MM.1S (cell line): ENCODE measurements around the gene SLC7A1.

ENCODE experiments used
- DNase-seq: peaks from one replicate; pipeline ENCODE4 v3.0.0-alpha.2; 2015
- H2AFZ ChIP-seq: fragments of 300-600 bp; sonication (generic); 2 replicates; pipeline ENCODE4 v1.6.0; 2016; ENCODE audit warnings: antibody characterized with exemption, low read length
- H3F3A ChIP-seq: fragments of 300-600 bp; sonication (generic); 2 replicates; pipeline ENCODE4 v1.6.1; 2016; ENCODE audit warnings: mild to moderate bottlenecking, antibody characterized with exemption, low read length, moderate library complexity, mixed read lengths; ENCODE audit not compliant: insufficient read depth
- H3K27ac ChIP-seq: fragments of 300-600 bp; sonication (generic); 2 replicates; pipeline ENCODE4 v1.5.1; 2016; ENCODE audit warnings: mild to moderate bottlenecking, low read length
- H3K27me3 ChIP-seq: fragments of 300-600 bp; sonication (generic); replicated peaks from 2 replicates; pipeline ENCODE4 v1.6.0; 2016; ENCODE audit warnings: low read length; ENCODE audit not compliant: insufficient read depth
- H3K36me3 ChIP-seq: fragments of 300-600 bp; sonication (generic); replicated peaks from 2 replicates; pipeline ENCODE4 v1.6.1; 2016; ENCODE audit warnings: mild to moderate bottlenecking, low read length, mixed read lengths; ENCODE audit not compliant: insufficient read depth
- H3K4me1 ChIP-seq: fragments of 300-600 bp; sonication (generic); 2 replicates; pipeline ENCODE4 v1.6.1; 2016; ENCODE audit warnings: low read length, mixed read lengths
- H3K4me2 ChIP-seq: fragments of 300-600 bp; sonication (generic); 2 replicates; pipeline ENCODE4 v1.6.0; 2016; ENCODE audit warnings: low read depth, low read length
- H3K4me3 ChIP-seq: fragments of 300-600 bp; sonication (generic); 2 replicates; pipeline ENCODE4 v1.5.1; 2016; ENCODE audit warnings: low read length, mixed read lengths
- H3K79me2 ChIP-seq: fragments of 300-600 bp; sonication (generic); 2 replicates; pipeline ENCODE4 v1.6.1; 2016; ENCODE audit warnings: mixed run types, low read length, mixed read lengths
- H3K9ac ChIP-seq: fragments of 300-600 bp; sonication (generic); 2 replicates; pipeline ENCODE4 v1.6.1; 2016; ENCODE audit warnings: low read length, mixed read lengths
- H3K9me2 ChIP-seq: fragments of 300-600 bp; sonication (generic); replicated peaks from 2 replicates; pipeline ENCODE4 v1.6.1; 2016; ENCODE audit warnings: mild to moderate bottlenecking, low read length, mixed read lengths; ENCODE audit not compliant: insufficient read depth
- H3K9me3 ChIP-seq: fragments of 300-600 bp; sonication (generic); replicated peaks from 2 replicates; pipeline ENCODE4 v1.6.1; 2016; ENCODE audit warnings: mild to moderate bottlenecking, low read length, mixed read lengths; ENCODE audit not compliant: insufficient read depth
- H4K20me1 ChIP-seq: fragments of 300-600 bp; sonication (generic); 2 replicates; pipeline ENCODE4 v1.6.1; 2016; ENCODE audit warnings: mild to moderate bottlenecking, low read length, moderate library complexity, mixed read lengths; ENCODE audit not compliant: insufficient read depth
- EZH2 ChIP-seq: fragments of 300-600 bp; sonication (generic); optimal IDR thresholded peaks from 2 replicates; pipeline ENCODE3; 2017; ENCODE audit warnings: low read depth, mild to moderate bottlenecking, antibody characterized with exemption, low read length, mixed read lengths
- EZH2phosphoT487 ChIP-seq: fragments of 300-600 bp; sonication (generic); IDR thresholded peaks from 2 replicates; pipeline ENCODE4 v1.6.1; 2018; ENCODE audit warnings: antibody characterized with exemption, low read length
- TF ChIP-seq, protein P1 (sequence below): fragments of 300-600 bp; sonication (generic); IDR thresholded peaks from 2 replicates; pipeline ENCODE4 v1.5.1; 2016; ENCODE audit warnings: antibody characterized with exemption, low read length, mixed read lengths

The SLC7A1 gene

DNA sequence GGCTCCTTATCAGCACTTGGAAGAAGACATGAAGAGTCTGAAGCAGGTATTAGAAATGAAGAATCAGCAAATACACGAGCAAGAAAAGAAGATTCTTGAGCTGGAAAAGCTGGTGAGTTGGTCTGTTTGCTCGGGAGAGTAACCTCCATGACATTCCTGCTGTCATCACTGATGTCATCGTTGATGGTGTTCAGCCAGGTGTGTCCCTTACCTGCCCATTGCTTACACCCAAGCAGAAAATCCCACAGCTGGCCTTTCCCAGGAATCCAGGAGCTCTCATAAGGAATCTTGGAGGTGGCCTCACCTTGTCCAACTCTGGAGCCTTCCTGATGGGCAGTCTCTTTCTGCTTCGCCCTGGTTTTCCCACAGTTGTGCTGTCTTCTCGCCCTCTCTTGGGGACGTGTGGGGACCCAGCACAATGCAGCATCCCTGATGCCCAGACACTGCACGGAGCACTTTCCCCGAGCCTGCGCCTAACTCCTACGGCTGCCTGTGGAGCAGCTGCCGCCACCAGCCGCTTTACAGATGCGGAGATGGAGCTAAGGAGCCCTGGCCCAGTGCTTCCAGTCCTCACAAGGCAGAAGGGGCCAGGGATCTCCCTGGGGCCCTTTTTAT, 97.0 kb downstream of the SLC7A1 start:
- DNase-seq: no peak
- no peaks in the 10 kb centered on the region for H3K27me3 ChIP-seq
- H4K20me1 ChIP-seq: no peaks in the 10 kb centered on the region
- no peaks in the 10 kb centered on the region for H3K79me2 ChIP-seq
- no peak overlapping the region for H3K4me3 ChIP-seq
- H3K4me1 ChIP-seq: no peaks in the 10 kb centered on the region
- no peaks in the 10 kb centered on the region for H3K36me3 ChIP-seq
- H3F3A ChIP-seq: no peaks in the 10 kb centered on the region
- TF ChIP-seq EZH2 (no peak), EZH2phosphoT487 (no peak)
- TF ChIP-seq, protein P1, sequence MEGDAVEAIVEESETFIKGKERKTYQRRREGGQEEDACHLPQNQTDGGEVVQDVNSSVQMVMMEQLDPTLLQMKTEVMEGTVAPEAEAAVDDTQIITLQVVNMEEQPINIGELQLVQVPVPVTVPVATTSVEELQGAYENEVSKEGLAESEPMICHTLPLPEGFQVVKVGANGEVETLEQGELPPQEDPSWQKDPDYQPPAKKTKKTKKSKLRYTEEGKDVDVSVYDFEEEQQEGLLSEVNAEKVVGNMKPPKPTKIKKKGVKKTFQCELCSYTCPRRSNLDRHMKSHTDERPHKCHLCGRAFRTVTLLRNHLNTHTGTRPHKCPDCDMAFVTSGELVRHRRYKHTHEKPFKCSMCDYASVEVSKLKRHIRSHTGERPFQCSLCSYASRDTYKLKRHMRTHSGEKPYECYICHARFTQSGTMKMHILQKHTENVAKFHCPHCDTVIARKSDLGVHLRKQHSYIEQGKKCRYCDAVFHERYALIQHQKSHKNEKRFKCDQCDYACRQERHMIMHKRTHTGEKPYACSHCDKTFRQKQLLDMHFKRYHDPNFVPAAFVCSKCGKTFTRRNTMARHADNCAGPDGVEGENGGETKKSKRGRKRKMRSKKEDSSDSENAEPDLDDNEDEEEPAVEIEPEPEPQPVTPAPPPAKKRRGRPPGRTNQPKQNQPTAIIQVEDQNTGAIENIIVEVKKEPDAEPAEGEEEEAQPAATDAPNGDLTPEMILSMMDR: no peak
- no peak overlapping the region for H3K4me2 ChIP-seq
- no peaks in the 10 kb centered on the region for H3K9me3 ChIP-seq
- no peak overlapping the region for H2AFZ ChIP-seq
- H3K9me2 ChIP-seq: no peaks in the 10 kb centered on the region
- H3K9ac ChIP-seq: no peak overlapping the region
- no peak overlapping the region for H3K27ac ChIP-seq

DNA sequence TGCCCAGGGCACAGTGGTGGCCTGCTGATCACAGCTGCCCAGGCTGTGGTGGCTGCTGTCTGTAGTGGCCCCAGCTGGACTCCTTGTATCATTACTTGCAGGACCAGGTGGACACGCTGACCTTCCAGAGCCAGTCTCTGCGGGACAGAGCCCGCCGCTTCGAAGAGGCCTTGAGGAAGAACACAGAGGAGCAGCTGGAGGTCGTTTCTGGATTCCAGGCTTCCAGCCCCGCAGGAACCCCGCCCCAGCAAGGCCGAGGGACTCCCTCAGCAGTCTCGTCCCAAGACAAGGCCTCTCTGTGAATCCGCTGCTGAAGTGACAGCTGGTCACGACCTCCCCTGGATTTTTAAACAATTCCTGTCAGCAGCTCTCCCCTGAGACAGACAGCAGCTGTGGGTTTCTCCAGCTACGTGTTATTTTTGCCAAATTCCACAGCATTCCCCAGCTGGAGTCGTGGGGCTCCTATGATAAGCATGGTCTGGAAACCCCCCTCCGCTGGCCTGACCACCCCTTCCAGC, 98.3 kb downstream of the SLC7A1 start:
- TF ChIP-seq, protein P1: no peak
- TF ChIP-seq EZH2phosphoT487: no peak
- no peak for TF ChIP-seq EZH2
- Histone ChIP-seq H3K4me1 (no peaks in the 10 kb centered on the region), H4K20me1 (no peaks in the 10 kb centered on the region), H3K4me2 (no peak overlapping the region), H3K27ac (no peak overlapping the region), H3F3A (no peaks in the 10 kb centered on the region), H3K9me3 (no peaks in the 10 kb centered on the region), H2AFZ (no peak overlapping the region), H3K9ac (no peak overlapping the region), H3K36me3 (no peaks in the 10 kb centered on the region), H3K79me2 (no peaks in the 10 kb centered on the region), H3K27me3 (no peaks in the 10 kb centered on the region), H3K4me3 (no peak overlapping the region), H3K9me2 (no peaks in the 10 kb centered on the region)
- DNase-seq: no peak

GRCh38 chr13:29496241-29496712, 99.2 kb downstream of the SLC7A1 start:
- Histone ChIP-seq H2AFZ (no peak overlapping the region), H3K4me3 (no peak overlapping the region), H3K9ac (no peak overlapping the region), H3K79me2 (no peaks in the 10 kb centered on the region), H3K4me2 (no peak overlapping the region), H3K4me1 (no peaks in the 10 kb centered on the region), H4K20me1 (no peaks in the 10 kb centered on the region), H3F3A (no peaks in the 10 kb centered on the region), H3K9me2 (no peaks in the 10 kb centered on the region), H3K27ac (no peak overlapping the region), H3K9me3 (no peaks in the 10 kb centered on the region), H3K36me3 (no peaks in the 10 kb centered on the region), H3K27me3 (no peaks in the 10 kb centered on the region)
- TF ChIP-seq EZH2 (no peak), EZH2phosphoT487 (no peak)
- TF ChIP-seq, protein P1: no peak
- no peak for DNase-seq
